ENCODE results near the gene GLOD4.
"Not testable (repeated sequence)": the region's sequence is repeated elsewhere in the genome, so short reads cannot be mapped to it uniquely, and the experiment has no call there.

The GLOD4 gene, protein sequence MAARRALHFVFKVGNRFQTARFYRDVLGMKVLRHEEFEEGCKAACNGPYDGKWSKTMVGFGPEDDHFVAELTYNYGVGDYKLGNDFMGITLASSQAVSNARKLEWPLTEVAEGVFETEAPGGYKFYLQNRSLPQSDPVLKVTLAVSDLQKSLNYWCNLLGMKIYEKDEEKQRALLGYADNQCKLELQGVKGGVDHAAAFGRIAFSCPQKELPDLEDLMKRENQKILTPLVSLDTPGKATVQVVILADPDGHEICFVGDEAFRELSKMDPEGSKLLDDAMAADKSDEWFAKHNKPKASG

DNA sequence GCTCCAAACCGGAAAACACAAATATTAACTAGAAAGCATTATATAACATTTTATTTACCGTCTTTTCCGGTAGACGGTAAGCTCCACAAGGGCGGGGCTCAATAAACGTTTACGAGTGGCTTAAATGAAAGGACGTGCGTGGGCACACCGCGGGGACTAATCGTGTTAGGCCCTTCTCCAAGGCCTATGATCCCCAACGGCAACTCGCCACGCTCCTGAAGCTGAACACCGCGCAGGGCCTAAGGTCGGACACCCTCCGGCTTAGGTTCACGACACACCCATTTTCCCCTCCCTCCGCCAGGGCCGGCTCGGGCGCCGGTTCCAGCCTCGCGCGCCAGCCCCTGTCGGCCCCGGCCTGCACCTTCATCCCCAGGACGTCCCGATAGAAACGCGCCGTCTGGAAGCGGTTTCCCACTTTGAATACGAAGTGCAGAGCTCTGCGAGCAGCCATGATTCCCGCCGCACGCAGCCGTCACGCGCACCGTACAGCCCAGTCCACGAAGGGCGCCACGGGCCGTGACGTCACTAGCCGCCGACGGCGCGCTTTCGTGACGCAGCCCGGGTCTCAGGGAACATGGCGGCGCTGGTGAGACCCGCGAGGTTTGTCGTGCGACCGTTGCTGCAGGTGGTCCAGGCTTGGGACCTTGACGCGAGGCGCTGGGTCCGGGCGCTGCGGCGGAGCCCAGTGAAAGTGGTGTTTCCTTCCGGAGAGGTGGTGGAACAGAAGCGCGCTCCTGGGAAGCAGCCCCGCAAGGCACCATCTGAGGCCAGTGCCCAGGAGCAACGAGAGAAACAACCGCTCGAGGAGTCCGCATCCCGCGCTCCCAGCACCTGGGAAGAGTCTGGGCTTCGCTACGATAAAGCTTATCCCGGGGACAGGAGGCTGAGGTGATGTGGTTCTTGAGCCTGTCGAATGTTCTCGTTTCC, at the start of gene GLOD4, which contains the start of gene MRM3:
Gene GLOD4 (minus strand): TSS at position 476 of the 927 bp plus-strand sequence. CDS start 25 bp downstream, at position 451.
Gene MRM3 (plus strand): TSS at position 549 of the 927 bp plus-strand sequence. CDS start 26 bp downstream, at position 575.
- DNase-seq = no peak

DNA sequence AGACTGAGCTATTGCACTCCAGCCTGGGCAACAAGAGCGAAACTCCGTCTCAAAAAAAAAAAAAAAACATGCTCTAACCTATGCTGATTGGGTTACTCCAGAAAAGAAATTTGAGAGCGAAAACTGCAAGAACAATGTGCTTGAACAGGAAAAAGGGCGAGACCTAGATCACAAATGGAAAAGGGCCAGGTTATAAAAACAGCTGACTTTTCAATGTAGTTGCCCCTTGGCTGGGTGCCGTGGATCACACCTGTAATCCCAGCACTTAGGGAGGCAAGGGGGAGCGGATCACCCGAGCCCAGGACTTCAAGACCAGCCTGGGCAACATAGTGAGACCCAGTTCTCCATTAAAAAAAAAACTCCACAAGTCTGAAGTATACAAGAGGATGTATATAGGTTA, 48.9 kb upstream of the GLOD4 start:
- no peak for DNase-seq

DNA sequence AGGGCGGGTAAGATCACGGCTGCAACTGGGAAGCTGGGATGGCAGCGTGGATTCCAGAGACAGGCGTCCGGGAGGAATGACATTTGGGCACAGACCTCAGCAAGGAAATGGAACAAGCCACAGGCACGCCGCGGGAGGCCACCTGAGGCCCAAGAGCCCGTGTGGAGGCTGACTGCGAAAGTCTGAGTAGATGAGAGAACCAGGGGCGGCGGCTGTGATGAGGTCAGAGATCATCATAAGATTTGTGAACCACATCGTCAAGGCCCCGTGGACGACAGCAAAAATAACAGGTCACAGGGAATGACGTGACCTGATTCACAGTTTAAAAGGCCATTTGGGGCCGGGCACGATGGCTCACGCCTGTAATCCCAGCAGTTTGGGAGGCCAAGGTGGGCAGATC, 48.3 kb upstream of the GLOD4 start:
- no peak for DNase-seq

DNA sequence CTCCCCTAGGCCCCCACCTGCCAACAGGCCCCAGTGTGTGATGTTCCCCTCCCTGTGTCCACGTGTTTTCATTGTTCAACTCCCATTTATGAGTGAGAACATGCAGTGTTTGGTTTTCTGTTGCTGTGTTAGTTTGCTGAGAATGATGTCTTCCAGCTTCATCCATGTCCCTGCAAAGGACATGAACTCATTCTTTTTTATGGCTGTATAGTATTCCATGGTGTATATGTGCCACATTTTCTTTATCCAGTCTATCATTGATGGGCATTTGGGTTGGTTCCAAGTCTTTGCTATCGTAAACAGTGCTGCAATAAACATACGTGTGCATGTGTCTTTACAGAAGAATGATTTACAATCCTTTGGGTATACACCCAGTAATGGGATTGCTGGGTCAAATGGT, 47.5 kb upstream of the GLOD4 start:
- not testable (repeated sequence) for DNase-seq

DNA sequence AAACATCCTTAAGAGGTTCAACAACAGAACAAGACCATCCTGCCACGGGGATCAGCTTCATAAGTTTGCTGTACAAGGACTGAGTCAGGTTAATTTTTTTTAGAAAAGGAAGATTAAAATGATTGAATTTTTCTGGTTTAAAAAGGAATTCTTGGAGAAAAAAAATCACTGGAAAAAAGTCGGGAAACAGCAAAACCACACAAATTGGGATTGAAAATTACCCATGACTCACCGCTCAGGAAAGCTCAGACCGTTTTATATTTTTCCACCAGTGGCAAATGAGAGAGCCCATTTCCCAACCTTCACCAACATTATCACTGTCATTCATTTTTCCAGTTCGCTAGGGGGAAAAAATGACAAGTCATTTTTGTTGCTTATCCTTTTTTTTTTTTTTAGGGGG, 46.7 kb upstream of the GLOD4 start:
- DNase-seq = no peak

DNA sequence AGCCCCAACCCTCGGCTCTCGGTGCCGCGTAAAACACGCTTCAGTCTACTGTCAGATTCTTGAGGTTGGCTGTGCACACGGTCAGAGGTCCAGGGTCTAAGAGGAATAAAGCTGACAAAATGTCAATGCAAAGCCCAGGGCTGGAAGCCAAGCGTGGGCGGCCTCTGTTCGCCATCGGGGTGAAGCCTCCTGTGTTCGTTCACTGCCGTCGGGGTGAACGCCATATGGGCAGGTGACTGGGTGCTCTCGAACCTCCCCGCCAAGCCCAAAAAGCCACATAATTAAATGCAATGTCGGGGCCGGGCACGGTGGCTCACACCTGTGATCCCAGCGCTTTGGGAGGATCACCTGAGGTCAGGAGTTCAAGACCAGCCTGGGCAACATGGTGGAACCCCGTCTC, 44.7 kb upstream of the GLOD4 start:
- DNase-seq = no peak

DNA sequence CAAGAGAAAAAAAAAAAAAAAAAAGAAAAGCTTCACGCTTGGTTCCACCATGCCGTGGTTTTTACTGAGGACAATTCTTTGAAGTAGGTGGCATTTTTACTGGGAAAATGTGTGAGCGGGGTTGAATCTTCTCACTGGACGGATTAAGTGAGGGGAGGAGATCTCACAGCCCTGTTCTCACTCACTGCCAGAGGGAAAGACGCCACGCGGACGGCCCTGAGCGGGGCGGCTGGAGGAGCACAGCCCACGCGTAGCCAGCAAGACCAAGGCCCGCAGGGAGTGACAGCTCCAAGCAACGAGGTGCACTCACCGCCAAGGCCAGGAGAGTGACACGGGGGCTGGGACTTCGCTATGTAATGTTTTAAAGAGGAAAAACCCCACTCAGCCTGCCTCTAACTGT, 43.1 kb upstream of the GLOD4 start:
- no peak for DNase-seq

DNA sequence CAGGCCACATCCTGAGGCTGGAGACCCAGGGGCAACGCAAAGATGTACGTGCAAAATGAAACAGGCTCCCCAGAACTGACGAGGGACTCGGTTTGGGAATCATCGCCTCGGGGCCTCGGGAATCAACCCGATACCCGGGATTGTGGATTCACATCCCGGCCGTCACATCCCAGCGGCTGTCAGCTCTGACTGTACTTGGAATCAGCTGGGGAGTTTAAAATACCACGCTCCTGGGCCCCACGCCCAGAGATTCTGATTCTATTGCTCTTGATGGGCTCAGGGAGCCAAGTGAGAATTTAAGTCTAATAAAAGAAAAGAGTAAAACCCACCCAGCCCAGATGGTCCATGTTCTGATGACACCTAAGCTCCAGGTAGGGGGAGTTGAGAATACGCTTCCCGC, 42.3 kb upstream of the GLOD4 start:
- no peak for DNase-seq

DNA sequence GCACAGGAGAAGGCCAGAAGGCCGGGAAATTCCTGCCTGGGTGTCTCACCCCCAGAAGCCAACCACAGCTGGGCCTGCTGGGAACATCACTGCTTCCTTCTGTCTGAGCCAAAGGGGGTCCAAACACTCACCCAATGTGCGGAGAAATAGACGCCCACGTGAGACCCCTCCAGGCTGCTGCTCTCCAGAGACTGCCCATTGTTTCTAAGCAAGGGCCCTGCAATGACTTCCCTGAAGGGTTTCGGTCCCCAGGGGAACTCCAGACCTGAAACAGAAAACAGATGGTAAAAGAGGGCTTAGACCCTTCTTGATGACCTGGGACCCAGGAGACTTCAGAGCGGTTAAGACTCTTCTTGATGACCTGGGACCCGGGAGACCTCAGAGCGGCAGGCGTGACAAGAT, 41.4 kb upstream of the GLOD4 start:
- no peak for DNase-seq

DNA sequence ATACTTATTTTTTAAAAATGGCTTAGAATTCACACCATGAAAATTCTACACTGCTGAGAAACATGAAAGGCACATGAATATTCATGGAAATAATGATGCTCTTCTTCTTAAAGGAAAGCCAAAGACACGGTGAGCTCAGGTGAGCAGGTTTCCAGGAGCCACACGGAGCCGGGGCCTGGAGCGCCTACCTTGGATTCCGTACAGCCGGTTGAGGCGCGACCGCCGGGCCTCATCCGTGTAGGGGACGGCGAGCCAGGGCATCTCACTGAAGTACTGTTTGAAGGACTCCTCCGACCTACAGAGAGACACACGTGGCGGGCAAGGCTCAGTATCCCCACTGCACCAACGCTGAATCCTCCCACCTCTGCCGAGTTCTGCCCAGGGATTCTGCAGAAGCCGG, 37.2 kb upstream of the GLOD4 start:
- DNase-seq = no peak

DNA sequence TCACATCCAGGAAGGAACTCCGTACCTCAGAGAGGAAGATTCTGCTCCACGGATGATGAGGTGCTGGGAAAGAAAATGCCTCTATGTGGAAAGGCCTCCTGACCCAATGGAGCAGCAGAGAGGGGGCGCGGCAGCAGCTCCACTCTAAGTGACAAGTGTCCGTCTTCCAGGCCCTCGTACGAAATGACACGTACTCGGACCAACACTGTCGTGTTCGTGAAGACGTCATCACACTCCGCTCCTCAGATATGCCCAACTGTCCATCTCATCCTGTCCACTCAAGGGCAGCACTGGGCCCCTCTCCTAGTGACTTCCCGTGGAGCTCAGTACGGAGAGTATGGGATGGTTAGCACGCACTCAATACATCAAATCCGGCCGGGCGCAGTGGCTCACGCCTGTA, 32.3 kb upstream of the GLOD4 start:
- no peak for DNase-seq

DNA sequence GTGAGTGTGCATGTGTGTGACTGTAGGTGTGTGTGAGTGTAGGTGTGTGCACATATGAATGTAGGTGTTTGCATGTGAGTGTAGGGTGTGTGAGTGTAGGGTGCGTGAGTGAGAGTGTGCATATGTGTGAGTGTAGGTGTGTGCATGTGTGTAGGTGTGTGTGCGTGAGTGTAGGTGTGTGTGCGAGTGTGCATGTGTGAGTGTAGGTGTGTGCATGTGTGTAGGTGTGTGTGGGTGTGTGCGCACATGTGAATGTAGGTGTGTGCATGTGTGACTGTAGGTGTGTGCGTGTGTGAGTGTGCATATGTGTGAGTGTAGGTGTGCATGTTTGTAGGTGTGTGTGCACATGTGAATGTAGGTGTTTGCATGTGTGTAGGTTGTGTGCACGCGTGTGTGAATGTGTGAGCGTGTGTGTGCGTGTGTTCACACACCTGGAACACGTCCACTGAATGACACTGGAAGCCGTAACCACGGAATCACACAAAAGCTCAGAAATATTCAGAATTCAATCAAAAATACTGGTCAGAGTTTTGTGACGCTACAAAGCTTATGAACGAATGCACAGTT, 30.6 kb upstream of the GLOD4 start:
- DNase-seq = no peak

DNA sequence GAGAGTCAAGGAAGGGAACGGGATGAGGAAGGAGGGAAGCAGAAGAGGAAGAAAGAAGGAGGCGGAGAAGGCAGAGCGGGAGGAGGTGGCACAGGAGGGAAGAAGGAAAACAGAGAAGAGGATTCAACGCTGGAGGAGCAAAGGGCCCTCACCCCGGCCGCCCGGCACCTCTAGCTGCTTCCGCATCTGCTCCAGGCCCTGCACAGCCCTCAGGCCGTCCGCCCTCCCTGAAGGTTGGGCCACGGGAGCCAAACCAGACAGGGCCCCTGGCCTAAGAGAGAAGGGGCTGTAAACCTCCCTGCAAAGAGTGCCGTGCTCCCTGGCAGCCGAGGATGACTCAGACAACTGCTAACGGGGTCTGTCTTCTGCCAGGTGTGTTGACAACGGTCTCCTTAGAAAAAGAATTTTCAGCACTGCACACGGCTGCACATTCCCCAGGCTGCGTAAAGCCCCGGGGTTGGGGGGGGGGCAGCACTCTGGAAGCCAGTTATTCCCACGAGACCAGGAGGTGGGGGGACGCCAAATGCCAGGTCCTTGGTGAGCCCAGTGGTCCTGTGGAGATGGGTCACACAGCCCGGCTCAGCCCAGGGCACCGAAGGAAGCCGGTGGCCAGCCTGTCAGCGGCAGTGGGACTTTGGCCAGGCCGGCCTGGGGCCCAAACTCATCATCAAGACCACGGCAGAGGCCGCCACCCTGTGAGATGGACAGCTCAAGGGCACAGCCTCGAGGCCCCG, 29.1 kb upstream of the GLOD4 start:
- no peak for DNase-seq

DNA sequence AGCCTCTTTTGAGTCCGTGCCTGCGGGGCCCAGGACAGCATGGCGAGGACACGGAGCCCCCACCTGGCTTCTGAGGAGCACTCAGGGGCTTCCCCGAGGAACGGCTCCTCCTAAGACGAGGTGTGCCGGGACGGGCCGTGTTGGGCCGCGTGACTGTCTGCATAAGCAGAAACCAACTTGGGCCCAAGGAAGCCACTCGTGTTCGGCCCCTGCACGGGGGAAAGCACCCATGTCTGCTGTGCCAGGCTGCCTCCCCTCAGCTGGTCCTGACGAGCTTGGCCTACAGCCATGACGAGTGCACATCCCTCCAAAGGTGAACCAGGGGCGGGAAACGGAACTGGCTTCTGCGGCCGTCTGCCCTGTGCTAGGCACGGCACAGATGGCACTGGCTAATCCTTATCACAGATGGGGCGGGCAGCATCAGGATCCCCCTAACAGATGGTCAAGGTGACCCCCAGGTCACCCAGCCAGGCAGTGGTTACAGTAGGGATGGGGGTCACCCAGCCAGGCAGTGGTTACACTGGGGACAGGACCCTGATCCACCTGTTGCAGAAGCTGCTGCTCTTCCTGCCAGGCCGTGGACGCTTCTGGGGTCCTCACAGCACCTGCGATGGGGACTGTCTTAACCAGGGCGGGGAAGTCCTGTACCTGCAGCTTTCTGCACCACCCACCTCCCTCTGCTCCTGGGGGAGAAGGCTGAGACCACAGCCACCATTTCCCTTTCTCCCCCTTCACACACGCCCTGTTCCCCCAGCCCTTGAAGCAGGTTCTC, 25.6 kb upstream of the GLOD4 start:
- no peak for DNase-seq

DNA sequence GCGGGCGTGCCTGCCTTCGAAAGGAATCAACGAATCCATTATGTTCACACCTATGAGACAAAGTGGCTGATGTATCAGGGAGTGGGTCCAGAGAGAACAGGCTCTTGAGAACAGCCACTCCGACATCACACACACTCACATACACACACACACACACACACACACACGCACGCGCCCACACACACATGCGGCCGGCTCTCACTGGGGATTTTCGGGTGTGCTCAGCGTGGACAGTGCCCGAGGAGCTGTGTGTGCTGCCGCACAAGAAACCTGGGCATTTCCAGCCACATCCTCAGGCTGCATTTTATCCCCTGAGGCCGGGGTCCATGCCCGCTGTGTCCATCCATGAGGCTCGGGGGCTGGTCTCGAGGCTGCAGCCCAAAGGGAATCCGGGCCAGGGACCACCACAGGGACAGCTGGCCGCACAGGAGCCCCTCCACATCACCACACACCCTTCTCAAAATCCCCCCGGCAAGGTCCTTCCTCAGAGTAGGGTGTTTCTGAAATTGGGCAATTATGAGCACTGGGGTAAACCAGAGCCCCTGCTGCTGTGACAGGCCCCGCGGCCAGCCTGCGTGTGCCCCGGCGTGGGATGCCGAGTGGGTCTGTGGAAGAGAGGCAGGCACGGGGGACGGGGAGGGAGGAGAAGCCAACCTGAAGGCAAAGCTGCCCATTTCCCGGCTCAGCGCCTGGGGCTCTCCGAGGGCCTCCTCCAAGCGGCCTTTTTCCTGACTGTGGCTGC, 24.9 kb upstream of the GLOD4 start:
- no peak for DNase-seq

DNA sequence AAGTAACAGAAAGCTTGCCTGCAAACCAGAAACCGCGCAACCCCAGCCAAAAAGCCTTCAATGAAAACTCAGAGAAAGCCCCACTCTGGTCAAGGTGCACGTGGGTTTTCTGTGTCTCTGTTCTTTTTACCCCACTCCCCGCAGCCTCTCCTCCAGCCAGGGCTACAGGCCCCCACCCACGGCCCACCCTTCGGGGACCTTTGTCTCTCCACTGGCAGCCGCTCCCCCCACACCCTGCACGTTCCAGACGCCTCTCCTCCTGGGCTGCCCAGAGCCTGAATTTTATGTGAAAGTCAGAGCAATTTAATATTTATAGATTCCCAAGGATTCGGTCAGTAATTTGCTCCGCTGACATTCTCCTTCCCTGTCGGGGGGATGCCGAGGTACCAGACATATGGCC, 24.3 kb upstream of the GLOD4 start:
- no peak for DNase-seq

DNA sequence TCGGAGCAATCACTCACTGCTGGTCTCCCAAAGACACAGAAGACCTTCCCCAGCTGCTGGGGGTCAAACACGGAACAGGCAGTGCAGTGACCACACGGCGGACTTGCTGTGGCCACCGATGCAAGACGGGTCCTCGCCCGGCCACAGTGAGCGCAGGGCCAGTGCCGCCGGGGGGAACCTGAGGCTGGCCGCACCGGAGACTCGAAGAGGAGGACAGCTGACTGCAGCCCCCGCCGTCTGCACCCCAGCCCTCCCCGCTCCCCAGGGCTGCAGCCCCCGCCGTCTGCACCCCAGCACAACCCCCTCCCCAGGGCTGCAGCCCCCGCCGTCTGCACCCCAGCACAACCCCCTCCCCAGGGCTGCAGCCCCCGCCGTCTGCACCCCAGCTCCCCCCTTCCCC, 23.8 kb upstream of the GLOD4 start:
- not testable (repeated sequence) for DNase-seq

DNA sequence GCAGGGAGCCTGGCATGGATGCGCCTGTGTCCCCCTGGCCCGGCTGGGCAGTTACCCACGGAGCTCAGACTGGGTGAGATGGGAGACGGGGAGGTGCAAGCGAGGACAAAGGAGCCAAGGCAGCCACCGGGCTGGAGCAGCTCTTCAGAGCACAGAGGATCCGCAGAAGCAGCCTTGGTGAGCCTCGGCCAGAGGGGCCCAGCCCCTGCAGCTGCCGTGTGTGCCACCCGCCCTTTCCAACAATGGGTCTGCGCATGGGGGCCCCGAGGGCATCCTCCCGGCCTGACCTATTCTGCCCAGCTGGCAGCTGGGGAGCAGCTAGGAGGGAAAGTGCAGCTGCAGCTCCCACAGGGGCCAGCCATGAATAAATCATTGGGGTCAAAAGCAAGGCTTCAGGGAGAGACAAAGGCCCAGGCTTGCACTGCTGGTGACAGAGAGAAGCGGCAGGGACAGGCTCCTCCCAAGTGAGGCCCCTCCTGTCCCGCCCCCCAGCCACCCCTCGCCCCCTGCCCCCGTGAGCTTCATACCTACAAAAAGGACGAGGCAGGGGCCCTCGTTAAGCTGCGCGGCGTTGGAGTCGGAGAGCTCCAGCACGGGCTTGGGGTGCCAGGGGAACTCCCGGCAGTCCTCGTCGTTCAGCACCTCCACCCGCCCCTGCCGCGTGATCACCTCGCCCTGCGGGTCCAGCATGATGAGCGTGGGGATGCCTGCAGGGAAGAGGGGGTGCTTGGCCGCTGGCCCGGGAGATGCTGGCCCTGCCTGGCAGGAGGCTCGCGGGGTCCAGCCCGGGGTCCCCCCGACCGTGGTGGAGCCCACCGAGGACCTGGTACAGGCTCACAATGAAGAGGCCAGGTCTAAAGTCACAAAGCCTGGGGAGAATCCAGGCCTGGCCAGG, 22.7 kb upstream of the GLOD4 start:
- DNase-seq = no peak

DNA sequence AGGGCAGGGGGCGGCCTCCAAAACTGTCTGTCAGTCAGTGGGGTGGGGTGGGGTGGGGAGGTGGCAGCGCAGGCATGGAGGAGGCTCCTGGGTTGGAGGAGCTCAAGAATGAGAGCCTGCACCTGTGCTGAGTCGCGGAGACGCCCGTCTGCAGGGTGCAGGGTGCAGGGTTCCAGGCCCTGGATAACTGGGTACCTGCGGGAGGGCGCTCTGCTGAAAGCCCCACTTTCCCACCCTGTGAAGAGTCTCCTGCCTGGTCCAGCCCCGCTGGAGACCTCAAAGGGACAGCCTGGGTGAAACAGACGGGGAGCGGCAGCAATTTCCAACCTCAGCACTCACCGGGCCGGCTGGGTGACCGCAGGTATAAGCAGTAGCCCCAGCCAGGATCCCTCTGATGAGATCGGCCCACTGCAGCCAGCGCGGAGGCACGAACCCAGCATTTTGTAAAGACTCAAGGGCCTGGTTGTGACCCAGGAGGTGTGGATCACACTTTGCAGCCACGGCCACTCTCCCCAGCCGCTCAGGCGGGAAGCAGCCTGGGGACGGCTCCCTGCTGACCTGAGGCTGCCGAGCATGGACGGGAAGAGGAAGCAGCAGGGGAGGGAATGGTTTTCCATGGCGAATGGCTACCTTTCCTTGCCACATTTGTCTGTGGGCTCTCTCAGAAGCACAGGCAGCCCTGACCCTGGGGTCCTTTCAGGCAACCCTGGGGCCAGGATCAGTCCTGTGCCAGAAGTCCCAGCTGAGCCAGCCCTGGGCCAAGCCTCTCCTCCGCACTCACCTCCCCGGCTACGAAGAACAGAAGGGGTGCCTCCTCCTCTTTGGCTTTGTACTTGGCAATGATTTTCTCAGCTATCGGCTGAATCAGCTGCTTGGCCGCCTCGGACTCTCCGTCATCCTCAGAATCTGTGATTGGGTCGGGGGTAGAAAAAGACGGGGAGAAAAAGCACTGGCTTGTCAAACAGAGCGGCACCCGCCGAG, 21.1 kb upstream of the GLOD4 start:
- DNase-seq = no peak
